Eye (tissue), 1 donor: ENCODE data around the gene ADSS1.

ENCODE experiments used
- DNase-seq: peaks from one replicate; pipeline ENCODE4 v3.0.0-alpha.2; 2015

Gene ADSS1

DNA sequence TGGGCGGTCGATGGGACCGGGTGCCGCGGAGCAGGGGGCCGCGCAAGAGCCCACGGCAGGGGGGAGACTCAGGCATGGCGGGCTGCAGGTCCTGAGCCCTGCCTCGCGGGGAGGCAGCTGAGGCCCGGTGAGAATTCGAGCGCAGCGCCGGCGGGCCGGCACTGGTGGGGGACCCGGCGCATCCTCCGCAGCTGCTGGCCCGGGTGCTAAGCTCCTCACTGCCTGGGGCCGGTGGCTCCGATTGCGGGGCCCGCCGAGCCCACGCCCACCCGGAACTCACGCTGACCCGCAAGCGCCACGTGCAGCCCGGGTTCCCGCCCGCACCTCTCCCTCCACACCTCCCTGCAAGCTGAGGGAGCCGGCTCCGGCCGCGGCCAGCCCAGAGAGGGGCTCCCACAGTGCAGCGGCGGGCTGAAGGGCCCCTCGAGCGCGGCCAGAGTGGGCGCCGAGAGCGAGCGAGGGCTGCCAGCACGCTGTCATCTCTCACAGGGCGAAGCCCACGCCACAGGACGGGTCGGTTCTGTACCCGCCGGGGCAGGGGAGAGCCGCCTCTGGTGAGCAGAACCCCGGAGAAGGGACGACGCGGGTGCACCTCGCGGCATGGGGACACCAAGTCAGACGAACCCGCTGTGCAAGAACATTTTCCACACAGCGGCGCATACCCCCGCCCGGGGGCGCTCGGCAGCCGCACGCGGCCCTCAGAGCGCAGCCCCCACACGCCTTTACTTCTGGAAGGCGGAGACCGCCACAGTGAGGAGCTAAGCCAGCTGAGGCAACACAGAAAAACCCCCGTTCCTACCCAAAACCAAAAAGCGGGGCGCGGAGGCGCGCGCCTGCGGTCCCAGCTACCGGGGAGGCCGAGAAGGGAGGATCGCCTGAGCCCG is 27.8 kb downstream of the ADSS1 start:
- no peak for DNase-seq

- DNase-seq, result no peak
Measured at GRCh38 chr14:104752423-104752734, 28.4 kb downstream of the ADSS1 start.

DNA sequence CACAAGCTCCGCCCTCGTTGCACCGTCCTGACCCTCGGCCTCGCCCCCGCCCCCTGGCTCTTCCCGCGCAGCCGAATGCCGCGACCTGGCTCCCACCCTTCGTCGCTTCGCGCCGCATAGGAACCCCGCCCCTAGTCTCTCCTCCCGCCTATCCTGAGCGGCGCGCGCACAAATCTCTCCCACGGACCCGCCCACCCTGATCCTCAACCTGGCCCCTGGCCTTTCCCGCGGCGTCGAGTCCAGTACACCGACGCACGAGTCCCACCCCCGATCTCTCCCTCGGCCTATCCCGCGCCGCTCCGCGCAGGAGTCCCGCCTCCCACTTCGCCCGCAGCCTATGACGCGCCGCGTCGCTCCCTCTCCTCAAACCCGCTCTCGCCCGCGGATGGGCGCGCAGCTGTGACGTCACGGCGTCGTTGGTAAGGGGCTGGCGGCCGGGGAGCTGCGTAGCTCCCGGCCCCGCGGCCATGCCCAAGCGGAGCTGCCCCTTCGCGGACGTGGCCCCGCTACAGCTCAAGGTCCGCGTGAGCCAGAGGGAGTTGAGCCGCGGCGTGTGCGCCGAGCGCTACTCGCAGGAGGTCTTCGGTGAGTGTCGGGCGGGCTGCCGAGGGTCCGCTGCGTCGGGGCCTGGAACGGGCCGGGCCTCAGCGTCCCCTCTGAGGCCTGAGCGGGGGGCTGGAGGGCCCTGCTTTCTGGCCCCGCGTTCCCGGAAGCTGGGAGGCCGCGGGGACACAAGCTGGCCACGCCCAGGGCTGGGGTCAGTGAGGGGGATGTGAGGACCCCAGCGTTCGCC is 28.9 kb downstream of the ADSS1 start, which contains the start of gene SIVA1:
TSS of gene SIVA1 (plus strand) at position 413 of the 793 bp plus-strand sequence. CDS start at position 468, 55 bp downstream.
- DNase-seq, result peak; percentile 100

GRCh38 chr14:104753528-104754212 is 29.6 kb downstream of the ADSS1 start:
- no peak for DNase-seq

GRCh38 chr14:104754213-104754851 is 30.3 kb downstream of the ADSS1 start:
- DNase-seq, result no peak

GRCh38 chr14:104755621-104756020 is 31.6 kb downstream of the ADSS1 start:
- no peak for DNase-seq

DNA sequence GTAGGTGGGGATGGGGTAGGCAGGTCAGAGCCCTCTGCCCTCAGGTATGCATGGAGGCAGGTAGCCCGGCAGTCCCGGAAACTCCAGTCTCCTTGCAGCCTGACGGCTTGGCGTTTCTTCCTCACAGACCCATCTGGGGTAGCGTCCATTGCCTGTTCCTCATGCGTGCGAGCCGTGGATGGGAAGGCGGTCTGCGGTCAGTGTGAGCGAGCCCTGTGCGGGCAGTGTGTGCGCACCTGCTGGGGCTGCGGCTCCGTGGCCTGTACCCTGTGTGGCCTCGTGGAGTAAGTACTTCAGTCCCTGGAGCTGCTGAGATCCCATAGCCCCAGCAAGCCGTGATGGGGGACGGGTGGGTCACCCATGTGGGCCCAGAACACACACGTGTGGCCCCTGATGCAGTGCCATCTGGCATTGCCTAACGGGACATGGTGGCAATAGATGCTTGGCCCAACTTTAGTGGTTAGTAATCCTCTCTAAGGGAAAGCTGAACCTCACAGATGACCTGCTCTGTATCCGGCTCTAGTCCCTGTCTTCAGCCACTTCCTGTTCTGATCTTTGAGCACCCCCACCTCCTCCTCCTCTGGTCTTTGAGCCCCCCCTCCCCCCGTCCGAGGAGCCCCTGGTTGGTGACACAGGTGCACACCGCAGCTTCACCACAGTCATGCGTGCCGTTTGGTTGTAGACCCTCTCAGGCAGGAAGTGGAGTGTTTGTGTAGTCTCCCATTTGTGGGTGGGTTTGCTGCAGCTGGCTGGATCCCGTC is 32.6 kb downstream of the ADSS1 start:
- DNase-seq, result no peak

- DNase-seq, result no peak
Measured at GRCh38 chr14:104757238-104757585, 33.2 kb downstream of the ADSS1 start.

DNA sequence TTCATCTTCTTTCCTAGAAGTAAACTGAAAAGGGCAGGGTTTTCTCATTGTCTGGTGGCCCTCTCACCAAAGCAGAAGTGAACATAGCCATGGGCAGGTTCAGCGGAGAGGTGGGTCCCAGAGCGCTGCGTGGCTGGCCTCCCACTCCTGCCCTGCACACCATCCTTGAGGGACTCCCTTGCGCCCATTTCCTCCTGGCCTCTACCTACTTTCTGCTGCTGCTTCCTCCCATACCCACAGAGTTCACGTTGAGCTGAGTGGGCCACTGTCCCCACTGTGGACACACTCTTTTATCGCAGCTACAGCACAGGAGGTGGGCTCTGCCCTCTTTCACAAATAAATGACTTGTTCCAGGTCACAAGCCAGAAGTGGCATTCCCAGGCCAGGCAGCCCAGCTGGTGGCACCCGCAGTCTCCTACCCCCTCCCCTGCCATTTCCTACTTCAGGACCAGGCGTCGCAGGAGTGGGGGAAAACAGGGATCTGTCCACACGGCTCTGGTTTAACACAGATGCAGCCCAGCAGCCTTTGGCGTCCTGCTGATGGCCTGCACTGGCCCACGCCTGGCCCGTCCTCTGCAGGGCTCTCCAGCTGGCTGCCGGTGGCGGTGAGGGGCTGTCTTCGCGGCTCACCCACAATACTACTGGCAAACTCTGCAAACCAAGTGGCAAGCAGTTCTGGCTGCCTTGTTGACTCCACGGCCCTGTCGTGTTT is 33.8 kb downstream of the ADSS1 start:
- no peak for DNase-seq

DNA sequence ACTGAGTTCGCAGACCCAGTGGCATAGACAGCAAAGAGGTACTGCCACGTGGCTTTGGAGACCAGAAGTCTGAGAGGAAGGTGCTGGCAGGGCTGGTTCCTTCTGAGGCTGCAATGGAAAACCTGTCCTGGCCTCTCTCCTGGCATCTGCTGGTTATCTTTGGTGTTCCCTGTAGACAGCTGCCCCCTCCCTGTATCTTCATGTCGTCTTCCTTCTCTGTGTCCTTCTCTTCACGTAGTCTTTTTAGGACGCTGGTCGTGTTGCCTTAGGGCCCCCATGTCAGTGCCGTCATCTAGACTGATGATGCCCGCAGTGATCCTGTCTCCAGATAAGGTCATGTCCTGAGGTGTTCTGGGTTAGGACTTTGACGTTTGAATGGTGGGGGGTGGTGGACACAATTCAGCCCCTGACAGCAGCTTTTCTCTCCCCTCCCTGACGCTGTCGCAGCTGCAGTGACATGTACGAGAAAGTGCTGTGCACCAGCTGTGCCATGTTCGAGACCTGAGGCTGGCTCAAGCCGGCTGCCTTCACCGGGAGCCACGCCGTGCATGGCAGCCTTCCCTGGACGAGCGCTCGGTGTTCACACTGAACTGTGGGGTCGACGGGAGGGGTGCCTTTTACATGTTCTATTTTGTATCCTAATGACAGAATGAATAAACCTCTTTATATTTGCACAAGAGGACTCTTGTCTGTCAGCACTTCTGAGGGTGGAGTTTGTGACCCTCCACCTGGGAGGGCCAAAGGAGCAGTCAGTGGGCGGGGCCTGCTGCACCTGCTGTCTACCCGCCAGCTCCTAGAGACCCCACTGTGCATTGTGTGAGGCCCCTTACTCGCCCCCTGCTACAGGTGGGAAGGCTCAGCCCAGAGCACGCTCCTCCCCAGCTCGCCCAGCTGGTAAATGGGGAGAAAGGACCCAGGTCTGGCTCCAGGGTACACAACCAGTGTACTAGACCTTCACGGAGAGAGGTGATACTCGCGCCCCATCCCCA is 35.2 kb downstream of the ADSS1 start:
- no peak for DNase-seq

GRCh38 chr14:104765517-104765916 is 41.5 kb downstream of the ADSS1 start:
- no peak for DNase-seq

- DNase-seq, result no peak
Measured at GRCh38 chr14:104766256-104766862, 42.3 kb downstream of the ADSS1 start.

GRCh38 chr14:104766863-104767633 is 43.0 kb downstream of the ADSS1 start:
- no peak for DNase-seq

- DNase-seq, result no peak
Measured at GRCh38 chr14:104767634-104767918, 43.5 kb downstream of the ADSS1 start.

GRCh38 chr14:104768437-104769323 is 44.7 kb downstream of the ADSS1 start:
- DNase-seq, result peak; percentile 96

- no peak for DNase-seq
Measured at GRCh38 chr14:104769324-104770071, 45.5 kb downstream of the ADSS1 start.

GRCh38 chr14:104770072-104770579 is 46.1 kb downstream of the ADSS1 start:
- no peak for DNase-seq
